ENCODE measurements around the gene ASCC3. TPM values are rescaled to one million over a fixed set of nuclear protein-coding genes. Genes with fewer than 3 reads are reported as not detected.

Gene ASCC3
- total RNA-seq, 1 experiment from 2014 or later: 48.2 TPM

DNA sequence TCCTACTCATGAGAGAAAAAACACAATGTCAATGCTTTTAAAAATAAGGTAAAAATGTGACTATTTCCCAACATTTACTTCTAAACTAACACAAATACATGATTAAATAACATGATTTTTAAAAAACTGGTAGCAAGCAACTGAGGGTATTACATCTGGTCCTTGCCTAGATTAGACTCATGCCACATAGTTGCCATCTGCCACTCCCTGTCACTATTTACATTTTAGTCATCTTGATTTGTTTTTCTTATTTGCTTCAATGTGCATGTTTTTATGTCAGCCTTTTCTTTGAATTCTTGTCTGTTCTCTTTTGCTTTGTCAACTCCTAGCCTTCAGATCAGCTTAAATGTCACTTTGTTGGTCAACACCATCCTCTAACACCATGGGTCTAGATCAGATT is 209.4 kb downstream of the ASCC3 start:
- CTCF ChIA-PET: no interaction called here

DNA sequence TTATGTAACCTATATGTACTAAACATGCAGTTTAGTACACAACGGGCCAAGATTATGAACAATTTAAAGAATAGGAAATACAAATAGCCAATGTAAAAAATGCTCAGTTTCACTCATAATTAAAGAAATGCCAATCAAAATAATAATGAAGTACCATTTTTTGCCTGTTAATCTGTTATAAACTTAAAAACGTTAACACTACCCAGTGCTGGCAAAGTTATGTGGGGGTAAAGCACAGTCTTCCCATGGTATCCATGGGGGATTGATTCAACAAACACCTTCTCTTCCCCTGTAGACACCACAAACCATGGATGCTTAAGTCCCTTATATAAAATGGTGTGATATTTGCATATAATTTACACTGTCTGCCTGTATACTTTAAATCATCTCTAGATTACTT is 211.1 kb downstream of the ASCC3 start:
- H3K4me1 ChIP-seq: no peaks in the 10 kb centered on the region
- TF ChIP-seq, protein P1, sequence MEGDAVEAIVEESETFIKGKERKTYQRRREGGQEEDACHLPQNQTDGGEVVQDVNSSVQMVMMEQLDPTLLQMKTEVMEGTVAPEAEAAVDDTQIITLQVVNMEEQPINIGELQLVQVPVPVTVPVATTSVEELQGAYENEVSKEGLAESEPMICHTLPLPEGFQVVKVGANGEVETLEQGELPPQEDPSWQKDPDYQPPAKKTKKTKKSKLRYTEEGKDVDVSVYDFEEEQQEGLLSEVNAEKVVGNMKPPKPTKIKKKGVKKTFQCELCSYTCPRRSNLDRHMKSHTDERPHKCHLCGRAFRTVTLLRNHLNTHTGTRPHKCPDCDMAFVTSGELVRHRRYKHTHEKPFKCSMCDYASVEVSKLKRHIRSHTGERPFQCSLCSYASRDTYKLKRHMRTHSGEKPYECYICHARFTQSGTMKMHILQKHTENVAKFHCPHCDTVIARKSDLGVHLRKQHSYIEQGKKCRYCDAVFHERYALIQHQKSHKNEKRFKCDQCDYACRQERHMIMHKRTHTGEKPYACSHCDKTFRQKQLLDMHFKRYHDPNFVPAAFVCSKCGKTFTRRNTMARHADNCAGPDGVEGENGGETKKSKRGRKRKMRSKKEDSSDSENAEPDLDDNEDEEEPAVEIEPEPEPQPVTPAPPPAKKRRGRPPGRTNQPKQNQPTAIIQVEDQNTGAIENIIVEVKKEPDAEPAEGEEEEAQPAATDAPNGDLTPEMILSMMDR (IDR thresholded peaks at IDR 0.05; ENCODE audit: insufficient read depth in 1 of 2, low read depth in 1 of 2, low read length in 1 of 2, severe bottlenecking in 1 of 2, unreplicated experiment in 1 of 2): no peak
- BruUV-seq (replicated peaks): no TSS peak
- no peaks in the 10 kb centered on the region for H3K27me3 ChIP-seq (replicated peaks; ENCODE audit: control insufficient read depth, insufficient read depth, low read length)
- H3K27ac Mint-ChIP-seq (ENCODE audit: unreplicated experiment): no peak overlapping the region
- H3K4me3 Mint-ChIP-seq (ENCODE audit: unreplicated experiment): no peak overlapping the region
- no peak for DNase-seq
- H3K9me3 Mint-ChIP-seq (ENCODE audit: unreplicated experiment): no peaks in the 10 kb centered on the region
- no peaks in the 10 kb centered on the region for H3K36me3 ChIP-seq (ENCODE audit: control insufficient read depth, insufficient read depth, low read length)
- H3K4me3 ChIP-seq (ENCODE audit: low read depth, low read length): no peak overlapping the region
- no peaks in the 10 kb centered on the region for H3K36me3 Mint-ChIP-seq (ENCODE audit: insufficient read depth, unreplicated experiment)
- no peaks in the 10 kb centered on the region for H3K4me1 Mint-ChIP-seq (ENCODE audit: low read depth, unreplicated experiment)
- H3K9me3 ChIP-seq: no peaks in the 10 kb centered on the region
- intact Hi-C loops (cut with micrococcal nuclease; ENCODE audit: unreplicated experiment): no loop called here
- CTCF ChIA-PET: no interaction called here
- H3K27me3 Mint-ChIP-seq (ENCODE audit: insufficient read depth, unreplicated experiment): no peaks in the 10 kb centered on the region
- POLR2A ChIA-PET: no interaction called here

More for the DNA sequence above, 209.4 kb downstream of the ASCC3 start:
- Mint-ChIP-seq H3K36me3 (ENCODE audit: insufficient read depth, unreplicated experiment) (no peaks in the 10 kb centered on the region), H3K27me3 (ENCODE audit: insufficient read depth, unreplicated experiment) (no peaks in the 10 kb centered on the region), H3K9me3 (ENCODE audit: unreplicated experiment) (no peaks in the 10 kb centered on the region), H3K4me1 (ENCODE audit: low read depth, unreplicated experiment) (no peaks in the 10 kb centered on the region), H3K4me3 (ENCODE audit: unreplicated experiment) (no peak overlapping the region), H3K27ac (ENCODE audit: unreplicated experiment) (no peak overlapping the region)
- intact Hi-C loops (cut with micrococcal nuclease; ENCODE audit: unreplicated experiment): no loop called here
- TF ChIP-seq, protein P1 (IDR thresholded peaks at IDR 0.05; ENCODE audit: insufficient read depth in 1 of 2, low read depth in 1 of 2, low read length in 1 of 2, severe bottlenecking in 1 of 2, unreplicated experiment in 1 of 2): no peak
- no peak for DNase-seq
- Histone ChIP-seq H3K9me3 (no peaks in the 10 kb centered on the region), H3K27me3 (replicated peaks; ENCODE audit: control insufficient read depth, insufficient read depth, low read length) (no peaks in the 10 kb centered on the region), H3K36me3 (ENCODE audit: control insufficient read depth, insufficient read depth, low read length) (no peaks in the 10 kb centered on the region), H3K4me3 (ENCODE audit: low read depth, low read length) (no peak overlapping the region), H3K4me1 (no peaks in the 10 kb centered on the region)
- no TSS peak for BruUV-seq (replicated peaks)
- POLR2A ChIA-PET: no interaction called here

DNA sequence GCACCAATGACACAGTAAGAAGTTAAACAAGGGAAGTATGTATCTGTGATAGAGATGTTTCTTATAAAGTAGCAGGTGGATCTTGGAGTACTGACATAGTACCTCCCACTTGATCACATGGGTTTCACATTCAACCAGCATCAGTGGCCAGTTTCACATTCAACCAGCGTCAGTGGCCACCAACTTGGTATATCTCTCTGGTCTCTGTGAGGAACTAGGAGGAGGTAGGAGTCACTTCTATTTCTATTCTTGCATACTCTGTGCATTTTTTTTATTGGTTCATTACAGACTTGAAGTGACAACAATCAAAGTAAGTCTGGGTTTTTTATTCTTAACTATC is 216.1 kb downstream of the ASCC3 start:
- Mint-ChIP-seq H3K9me3 (ENCODE audit: unreplicated experiment) (no peaks in the 10 kb centered on the region), H3K27ac (ENCODE audit: unreplicated experiment) (no peak overlapping the region), H3K27me3 (ENCODE audit: insufficient read depth, unreplicated experiment) (no peaks in the 10 kb centered on the region), H3K36me3 (ENCODE audit: insufficient read depth, unreplicated experiment) (peaks cover 6% of the 10 kb centered on the region), H3K4me3 (ENCODE audit: unreplicated experiment) (no peak overlapping the region), H3K4me1 (ENCODE audit: low read depth, unreplicated experiment) (peaks cover 8% of the 10 kb centered on the region)
- no peaks in the 10 kb centered on the region; the same call in 1 of the 2 replicates for H3K4me1 ChIP-seq
- intact Hi-C loops (cut with micrococcal nuclease; ENCODE audit: unreplicated experiment): loop anchor here (2.0 kb wide), 1 partner anchor 548 kb away; no protein-coding TSS in a partner anchor
- TF ChIP-seq, protein P1 (IDR thresholded peaks at IDR 0.05; ENCODE audit: insufficient read depth in 1 of 2, low read depth in 1 of 2, low read length in 1 of 2, severe bottlenecking in 1 of 2, unreplicated experiment in 1 of 2): no peak
- no peaks in the 10 kb centered on the region for H3K36me3 ChIP-seq (ENCODE audit: control insufficient read depth, insufficient read depth, low read length)
- no peak for DNase-seq
- no peak overlapping the region for H3K4me3 ChIP-seq (ENCODE audit: low read depth, low read length)
- no TSS peak for BruUV-seq (replicated peaks)
- POLR2A ChIA-PET: no interaction called here
- no peaks in the 10 kb centered on the region for H3K27me3 ChIP-seq (replicated peaks; ENCODE audit: control insufficient read depth, insufficient read depth, low read length)
- CTCF ChIA-PET: no interaction called here
- H3K9me3 ChIP-seq: no peaks in the 10 kb centered on the region

Data from Caco-2 (cell line).